Suprapubic skin (tissue), 4 donors: ENCODE results near the gene EVI2B.
"Not testable (repeated sequence)": the region's sequence is repeated elsewhere in the genome, so short reads cannot be mapped to it uniquely, and the experiment has no call there.

Experiments
- CTCF ChIP-seq, 2 donors: fragments of 200-600 bp in 1 of 2; fragments of 450-650 bp in 1 of 2; sonication (generic) in 1 of 2; IDR thresholded peaks; one replicate each; pipeline ENCODE4 v1.5.1; 2016 to 2019; ENCODE audit warnings: antibody characterized with exemption in 2 of 2, mild to moderate bottlenecking in 1 of 2, moderate library complexity in 1 of 2
- EP300 ChIP-seq: sonication (generic); formaldehyde crosslinking; IDR thresholded peaks from one replicate; pipeline ENCODE4 v1.6.1; 2017; ENCODE audit warnings: antibody characterized with exemption
- POLR2A ChIP-seq, 2 donors: fragments of 450-650 bp; IDR thresholded peaks; one replicate each; pipeline ENCODE4 v1.6.1; 2017; ENCODE audit warnings: antibody characterized with exemption in 2 of 2, mild to moderate bottlenecking in 2 of 2, moderate library complexity in 2 of 2
- POLR2AphosphoS5 ChIP-seq, 3 donors: sonication (generic); formaldehyde crosslinking; IDR thresholded peaks; one replicate each; pipeline ENCODE4 v1.6.1; 2017; ENCODE audit warnings: antibody characterized with exemption in 3 of 3

GRCh38 chr17:31287932-31288331, 25.9 kb downstream of the EVI2B start:
- TF ChIP-seq POLR2AphosphoS5 (IDR thresholded peaks at IDR 0.05); EP300; CTCF (IDR thresholded peaks at IDR 0.05); POLR2A (IDR thresholded peaks at IDR 0.05): not testable (repeated sequence)
